K562 (cell line): ENCODE measurements around the gene C19orf44. TPM values are rescaled to one million over a fixed set of nuclear protein-coding genes. Genes with fewer than 3 reads are reported as not detected.

Experiments
- ATAC-seq: fragments of 200-7000 bp; cut with Tn5 transposase; 3 replicates; pipeline ENCODE4 v1.9.1; 2020; ENCODE audit warnings: moderate library complexity
- BruUV-seq: library from RNA; stranded (reverse); fragments of 400-500 nt; replicated peaks from 2 replicates; lab custom pipeline; 2021; lab: Mats Ljungman, UMichigan
- CTCF ChIA-PET: fragments of 300-600 bp; formaldehyde crosslinking; extraction: SDS; loops from one replicate; lab custom pipeline; 2021; ENCODE audit warnings: low intra/inter-chr PET ratio; lab: Yijun Ruan, JAX
- POLR2A ChIA-PET: fragments of 300-600, 350-650 bp; sonication (Branson Sonifier 250); formaldehyde crosslinking; extraction: SDS; loops from one replicate; lab custom pipeline; 2021; ENCODE audit warnings: antibody characterized with exemption, inconsistent platforms; lab: Yijun Ruan, JAX
- DNase-seq, 4 experiments: peaks; one replicate each; pipeline versions ENCODE4 v3.0.0 to v3.0.0-alpha.2; 2011 to 2018; ENCODE audit warnings: low spot score in 3 of 4, mixed read lengths in 3 of 4; ENCODE audit errors: extremely low read depth in 1 of 4
- FAIRE-seq: peaks from 2 replicates; lab custom pipeline; 2011; peaks lifted over from hg19 to GRCh38; lab: Jason Lieb, UNC
- H2AFZ ChIP-seq: 2 replicates; pipeline ENCODE4 v1.6.0; 2011; ENCODE audit warnings: low read depth, low read length, control low read depth, inconsistent platforms
- H3K27ac ChIP-seq: fragments of 200-600 bp; 3 replicates; pipeline ENCODE4 v1.8.0; 2011; ENCODE audit warnings: low read depth, mild to moderate bottlenecking, control low read depth, inconsistent platforms, low read length, moderate library complexity, mixed read lengths; ENCODE audit errors: extremely low read depth
- H3K27me3 ChIP-seq, 2 experiments: fragments of 300-600 bp in 1 of 2; 2 replicates in 1 of 2; 3 replicates in 1 of 2; pipeline versions ENCODE4 v1.6.0 to v1.8.0; 2011; ENCODE audit warnings: inconsistent platforms in 2 of 2, low read length in 2 of 2, mild to moderate bottlenecking in 1 of 2, mixed read lengths in 1 of 2, moderate library complexity in 1 of 2; ENCODE audit not compliant: control insufficient read depth in 2 of 2, insufficient read depth in 2 of 2
- H3K36me3 ChIP-seq: fragments of 300-600 bp; 3 replicates; pipeline ENCODE4 v1.8.0; 2011; ENCODE audit warnings: mild to moderate bottlenecking, low read length, inconsistent platforms; ENCODE audit not compliant: control insufficient read depth, insufficient read depth
- H3K4me1 ChIP-seq, 2 experiments: fragments of 200-600 bp in 1 of 2; replicated peaks in 1 of 2; 2 replicates in 1 of 2; 3 replicates in 1 of 2; pipeline versions ENCODE4 v1.5.1 to v1.8.0; 2011; ENCODE audit warnings: inconsistent platforms in 2 of 2, low read length in 2 of 2, mild to moderate bottlenecking in 1 of 2, mixed read lengths in 1 of 2, moderate library complexity in 1 of 2; ENCODE audit not compliant: control insufficient read depth in 2 of 2, insufficient read depth in 2 of 2
- H3K4me2 ChIP-seq: 2 replicates; pipeline ENCODE4 v1.6.1; 2011; ENCODE audit warnings: low read length, control low read depth, inconsistent platforms, mixed read lengths; ENCODE audit not compliant: insufficient read depth
- H3K4me3 ChIP-seq: fragments of 200-600 bp; sonication (generic), shearing (Covaris generic); 2 replicates; pipeline ENCODE4 v1.5.1; 2016; ENCODE audit warnings: control low read depth, inconsistent platforms
- H3K79me2 ChIP-seq: fragments of 200-600 bp; 3 replicates; pipeline ENCODE4 v1.8.0; 2011; ENCODE audit warnings: low read length, inconsistent platforms; ENCODE audit not compliant: control insufficient read depth, insufficient read depth
- H3K9ac ChIP-seq, 2 experiments: 2 replicates each; pipeline versions ENCODE4 v1.6.0 to v1.6.1; 2011; ENCODE audit warnings: low read depth in 2 of 2, low read length in 2 of 2, control low read depth in 1 of 2, inconsistent platforms in 1 of 2, mild to moderate bottlenecking in 1 of 2, mixed read lengths in 1 of 2; ENCODE audit not compliant: insufficient read depth in 1 of 2
- H3K9me1 ChIP-seq: one replicate; pipeline ENCODE4 v1.6.0; 2011; ENCODE audit warnings: inconsistent platforms, mild to moderate bottlenecking, low read length, moderate library complexity; ENCODE audit not compliant: control insufficient read depth, insufficient read depth
- H3K9me3 ChIP-seq: replicated peaks from 2 replicates; pipeline ENCODE4 v1.5.1; 2011; ENCODE audit warnings: low read depth, low read length, inconsistent platforms; ENCODE audit not compliant: control insufficient read depth, insufficient read depth
- H4K20me1 ChIP-seq: replicated peaks from 2 replicates; pipeline ENCODE4 v1.6.1; 2011; ENCODE audit warnings: low read length, inconsistent platforms, mixed read lengths; ENCODE audit not compliant: control insufficient read depth, insufficient read depth
- ARID1B ChIP-seq: fragments of 450-650 bp; IDR thresholded peaks from 2 replicates; pipeline ENCODE4 v1.6.1; 2016; ENCODE audit warnings: antibody characterized with exemption, mild to moderate bottlenecking, inconsistent platforms
- CUX1 ChIP-seq: fragments of 200-800 bp; sonication (Bioruptor generic); IDR thresholded peaks from 2 replicates; pipeline ENCODE4 v1.6.1; 2016; ENCODE audit warnings: missing genetic modification characterization, missing compliant biosample characterization
- DDX20 ChIP-seq: fragments of 450-650 bp; IDR thresholded peaks from 2 replicates; pipeline ENCODE4 v1.6.1; 2016; ENCODE audit warnings: missing genetic modification characterization, low read depth, mild to moderate bottlenecking, missing compliant biosample characterization, moderate library complexity
- ELF1 ChIP-seq: fragments of 200-800 bp; sonication (Bioruptor generic); IDR thresholded peaks from 2 replicates; pipeline ENCODE4 v1.6.1; 2016; ENCODE audit warnings: missing genetic modification characterization, missing compliant biosample characterization
- EP400 ChIP-seq: fragments of 450-650 bp; IDR thresholded peaks from 2 replicates; pipeline ENCODE4 v1.6.1; 2017; ENCODE audit warnings: antibody characterized with exemption, mild to moderate bottlenecking, moderate library complexity
- FOXA1 ChIP-seq: fragments of 450-650 bp; IDR thresholded peaks from 2 replicates; pipeline ENCODE4 v1.6.1; 2016; ENCODE audit warnings: mild to moderate bottlenecking, borderline replicate concordance
- FUS ChIP-seq: fragments of 200-400 bp; formaldehyde crosslinking; optimal IDR thresholded peaks from 2 replicates; pipeline ENCODE3; 2017; ENCODE audit warnings: low read depth, low read length
- POLR2B ChIP-seq: fragments of 450-650 bp; IDR thresholded peaks from 2 replicates; pipeline ENCODE4 v1.6.1; 2018; ENCODE audit warnings: low read depth; ENCODE audit not compliant: partially characterized antibody
- PURB ChIP-seq: sonication (generic); formaldehyde crosslinking; IDR thresholded peaks from 2 replicates; pipeline ENCODE4 v1.9.0; 2021; ENCODE audit warnings: low read depth, mild to moderate bottlenecking, missing genetic modification reagents
- YBX1 ChIP-seq: fragments of 450-650 bp; IDR thresholded peaks from 2 replicates; pipeline ENCODE4 v1.7.1; 2016; ENCODE audit warnings: mild to moderate bottlenecking
- WGBS: fragments of 100-300 bp; shearing (Covaris generic); methylation state at CpG from one replicate; pipeline ENCODE4 v1.1.6; 2016; ENCODE audit warnings: low coverage, mixed read lengths; ENCODE audit not compliant: insufficient coverage; ENCODE audit errors: missing lambda C conversion rate; 5-methylcytosine and 5-hydroxymethylcytosine counted together
- in situ Hi-C: fragments of 300-500 bp; cut with MboI; formaldehyde crosslinking; loops from 4 replicates; pipeline ENCODE4 v1.15.0; 2018; ENCODE audit warnings: inconsistent platforms, mixed read lengths
- intact Hi-C: fragments of 100-400 bp; cut with micrococcal nuclease; formaldehyde crosslinking; loops from 2 replicates; pipeline ENCODE4 v1.14.2; 2022
- polyA plus RNA-seq, 8 experiments: library from polyadenylated mRNA; depleted of rRNA in 4 of 8; stranded (reverse) in 5 of 8; unstranded in 3 of 8; fragments of >200 nt; fragmentation: Nextera tagmentation in 2 of 8; fragmentation: Illumina TruSeq in 1 of 8; extraction: Ambion mirVana in 2 of 8; extraction: Trizol in 1 of 8; gene quantifications; 2 replicates each; pipeline versions ENCODE4 v1.2.1 to v1.2.3, GENCODE V29; 2011 to 2014; ENCODE audit warnings: inconsistent platforms in 1 of 8, missing spikeins in 1 of 8
- total RNA-seq, 7 experiments: library from RNA; depleted of rRNA in 6 of 7; stranded (reverse); fragments of >200 nt in 6 of 7; fragmentation: Illumina TruSeq in 2 of 7; extraction: Trizol in 2 of 7; gene quantifications; 2 replicates each; pipeline versions ENCODE4 v1.2.1 to v1.2.3, GENCODE V29; 2011 to 2021; ENCODE audit warnings: low replicate concordance in 1 of 7

C19orf44 gene
- total and polyA plus RNA-seq, 9 of the 15 experiments (the other 6 are each of a cell fraction or from before 2014, with no cell fraction given), result 0.41 to 7.7 (median 3.5) TPM

DNA sequence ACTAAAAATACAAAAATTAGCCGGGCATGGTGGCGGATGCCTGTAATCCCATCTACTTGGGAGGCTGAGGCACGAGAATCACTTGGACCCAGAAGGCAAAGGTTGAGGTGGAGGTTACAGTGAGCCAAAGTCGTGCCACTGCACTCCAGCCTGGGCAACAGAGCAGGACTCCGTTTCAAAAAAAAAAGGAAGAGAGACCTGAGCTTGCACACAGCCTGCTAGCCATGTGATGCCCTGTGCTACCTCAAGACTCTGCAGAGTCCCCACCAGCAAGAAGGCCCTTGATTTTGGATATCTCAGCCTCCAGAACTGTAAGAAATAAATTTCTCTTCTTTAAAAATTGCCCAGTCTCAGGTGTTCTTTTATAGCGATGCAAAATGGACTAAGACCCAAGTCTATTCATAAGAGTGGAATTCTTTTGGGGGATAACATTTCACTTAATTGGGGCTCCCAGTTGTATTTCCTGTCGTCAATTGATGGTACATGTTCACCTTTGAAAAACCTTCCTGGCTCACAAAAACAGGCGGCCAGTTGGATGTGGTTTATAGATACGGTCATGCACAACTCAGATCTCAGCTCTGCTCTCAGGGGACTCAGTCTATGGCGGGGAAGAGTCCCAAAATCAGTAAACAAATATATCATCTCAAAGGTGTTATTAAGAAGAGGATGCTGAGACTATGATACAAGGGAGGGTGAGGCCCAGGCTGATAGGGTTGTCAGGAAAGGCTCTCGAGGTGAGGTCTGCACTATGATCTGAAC, 48.5 kb downstream of the C19orf44 start:
- POLR2A ChIA-PET, result interaction anchor here (0.7 kb wide), 1 partner anchor 40 kb away, joined by 3 read pairs; no protein-coding TSS in a partner anchor
- H2AFZ ChIP-seq, result no peak overlapping the region
- 63% methylated on average over 11 of the region's 11 CpGs for WGBS
- no peak for DNase-seq
- H3K9ac ChIP-seq, result no peak overlapping the region
- H3K27ac ChIP-seq, result no peak overlapping the region
- no peak for ATAC-seq
- H4K20me1 ChIP-seq, result peaks cover 9% of the 10 kb centered on the region; the same call in 1 of the 2 replicates
- peaks cover 49% of the 10 kb centered on the region for H3K79me2 ChIP-seq
- peaks cover 20% of the 10 kb centered on the region; the same call in 2 of the 3 replicates for H3K36me3 ChIP-seq
- peak overlapping the region; percentile 25 for H3K4me2 ChIP-seq
- intact Hi-C loops (loop anchor here (10.0 kb wide), 1 partner anchor 80 kb away; the partner anchor contains the start of gene MED26), in situ Hi-C loops (no loop called here)
- H3K4me1 ChIP-seq, result peaks cover 5 to 8% of the 10 kb centered on the region in 2 experiments; a peak in 4 of 5 replicates
- H3K9me3 ChIP-seq, result no peaks in the 10 kb centered on the region
- H3K9me1 ChIP-seq, result no peaks in the 10 kb centered on the region
- H3K4me3 ChIP-seq, result no peak overlapping the region
- FAIRE-seq, result no peak
- TF ChIP-seq EP400, result no peak
- no peaks in the 10 kb centered on the region; a peak in 1 of 5 replicates for H3K27me3 ChIP-seq
- CTCF ChIA-PET, result no interaction called here
- BruUV-seq, result no TSS peak

DNA sequence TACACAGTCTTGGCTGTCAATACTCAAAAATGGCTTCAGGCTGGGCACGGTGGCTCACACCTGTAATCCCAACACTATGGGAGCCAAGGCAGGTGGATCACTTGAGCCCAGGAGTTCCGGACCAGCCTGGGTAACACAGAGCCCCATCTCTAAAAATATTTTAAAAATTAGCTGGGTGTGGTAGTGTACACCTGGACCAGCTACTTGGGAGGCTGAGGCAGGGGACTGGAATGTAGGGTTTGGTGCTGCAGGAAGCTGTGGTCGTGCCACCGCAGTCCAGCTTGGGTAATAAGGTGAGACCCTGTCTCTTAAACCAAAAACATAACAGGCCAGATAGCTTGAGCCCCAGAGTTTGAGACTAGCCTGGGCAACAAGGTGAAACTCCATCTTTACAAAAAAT, 52.8 kb downstream of the C19orf44 start:
- Histone ChIP-seq H2AFZ (no peak overlapping the region), H3K9ac (no peak overlapping the region), H3K9me3 (no peaks in the 10 kb centered on the region), H3K27me3 (no peaks in the 10 kb centered on the region), H4K20me1 (no peaks in the 10 kb centered on the region; the same call in 1 of the 2 replicates), H3K9me1 (no peaks in the 10 kb centered on the region), H3K36me3 (peaks cover 35% of the 10 kb centered on the region; the same call in 2 of the 3 replicates), H3K4me1 (peaks cover 0 to 4% of the 10 kb centered on the region in 2 experiments; a peak in 2 of 5 replicates), H3K4me3 (no peak overlapping the region), H3K79me2 (peaks cover 6% of the 10 kb centered on the region; the same call in 2 of the 3 replicates), H3K27ac (no peak overlapping the region), H3K4me2 (no peak overlapping the region)
- WGBS, result 98% methylated on average over 4 of the region's 4 CpGs
- ChIA-PET POLR2A (interaction anchor here (0.7 to 1.2 kb wide), 2 partner anchors 9 to 31 kb away, joined by 4 read pairs; no protein-coding TSS in a partner anchor), CTCF (no interaction called here)
- DNase-seq (no peak), FAIRE-seq (no peak), ATAC-seq (no peak)
- intact Hi-C loops, result loop anchor here (10.0 kb wide), 1 partner anchor 76 kb away; the partner anchor contains the start of gene MED26
- in situ Hi-C loops, result no loop called here
- no TSS peak for BruUV-seq
- TF ChIP-seq POLR2B (no peak), YBX1 (no peak), FOXA1 (no peak), ELF1 (no peak), CUX1 (CRISPR knock-in tag) (no peak), FUS (no peak), ARID1B (no peak), DDX20 (tag) (no peak), PURB (CRISPR knock-in tag) (no peak)
